ENCODE results near the gene NAXD.

- no peak for TF ChIP-seq CTCF (IDR thresholded peaks at IDR 0.05; ENCODE audit: low read length)
- no peak for TF ChIP-seq EZH2 (optimal IDR thresholded peaks at IDR 0.05; ENCODE audit: low read depth, low read length)
These were observed 62.6 kb downstream of the NAXD start for GRCh38 chr13:110677731-110678545.
